HCT116 (cell line): ENCODE results near the gene NHERF1. TPM values are rescaled to one million over a fixed set of nuclear protein-coding genes. Genes with fewer than 3 reads are reported as not detected.

ENCODE experiments used
- ATAC-seq: fragments of 200-7000 bp; cut with Tn5 transposase; 2 replicates; pipeline ENCODE4 v1.9.1; 2020; ENCODE audit warnings: mild to moderate bottlenecking, moderate library complexity
- BruUV-seq: library from RNA; stranded (reverse); fragments of 400-500 nt; replicated peaks from 2 replicates; lab custom pipeline; 2021; lab: Mats Ljungman, UMichigan
- CTCF ChIA-PET: fragments of 300-600 bp; sonication (Branson Sonifier 250); formaldehyde crosslinking; loops from one replicate; lab custom pipeline; 2021; ENCODE audit warnings: antibody characterized with exemption; lab: Charles Lee
- POLR2A ChIA-PET: fragments of 300-600, 350-600 bp; sonication (Branson Sonifier 250); formaldehyde crosslinking; loops from one replicate; lab custom pipeline; 2021; ENCODE audit warnings: antibody characterized with exemption; lab: Charles Lee
- RAD21 ChIA-PET, 2 experiments: fragments of 300-600 bp; sonication (Branson Sonifier 250); formaldehyde crosslinking; loops; one replicate each; lab custom pipeline; 2023; ENCODE audit warnings: low total read pairs in 2 of 2; ENCODE audit not compliant: uncharacterized antibody in 2 of 2, unreplicated experiment in 2 of 2, low non-redundant PET in 1 of 2; lab: Charles Lee
- DNase-seq: peaks from one replicate; pipeline ENCODE4 v3.0.0-alpha.2; 2010; ENCODE audit warnings: low read depth, low spot score
- H2AFZ ChIP-seq: fragments of 200-600 bp; shearing (Covaris generic), sonication (generic); 2 replicates; pipeline ENCODE4 v1.6.1; 2017; ENCODE audit warnings: low read depth, mixed run types, mixed read lengths, antibody characterized with exemption, low read length; ENCODE audit not compliant: poor library complexity, severe bottlenecking
- H3K27ac ChIP-seq: 2 replicates; pipeline ENCODE4 v1.5.1; 2012; ENCODE audit warnings: low read depth, low read length
- H3K27me3 ChIP-seq: fragments of 200-600 bp; sonication (generic); 2 replicates; pipeline ENCODE4 v1.6.1; 2016; ENCODE audit warnings: mixed run types, low read length, mixed read lengths; ENCODE audit not compliant: insufficient read depth
- H3K36me3 ChIP-seq, 2 experiments: fragments of 200-500 bp in 1 of 2; fragments of 200-600 bp in 1 of 2; sonication (Bioruptor generic) in 1 of 2; sonication (generic) in 1 of 2; 2 replicates each; pipeline versions ENCODE4 v1.5.1 to v1.6.1; 2014 to 2016; ENCODE audit warnings: low read length in 2 of 2, inconsistent platforms in 1 of 2, mixed read lengths in 1 of 2, mixed run types in 1 of 2; ENCODE audit not compliant: insufficient read depth in 2 of 2, control insufficient read depth in 1 of 2
- H3K4me1 ChIP-seq, 2 experiments: fragments of 200-600 bp in 1 of 2; sonication (generic) in 1 of 2; 2 replicates each; pipeline versions ENCODE4 v1.5.1 to v1.6.1; 2012 to 2017; ENCODE audit warnings: low read length in 2 of 2, inconsistent platforms in 1 of 2, mild to moderate bottlenecking in 1 of 2, mixed read lengths in 1 of 2, mixed run types in 1 of 2, moderate library complexity in 1 of 2; ENCODE audit not compliant: insufficient read depth in 2 of 2, control insufficient read depth in 1 of 2
- H3K4me2 ChIP-seq: fragments of 200-600 bp; sonication (generic); 2 replicates; pipeline ENCODE4 v1.6.1; 2017; ENCODE audit warnings: mixed run types, low read length, mixed read lengths
- H3K4me3 ChIP-seq, 2 experiments: fragments of 200-600 bp in 1 of 2; sonication (generic) in 1 of 2; replicated peaks in 1 of 2; 2 replicates each; pipeline ENCODE4 v1.5.1; 2011 to 2016; ENCODE audit warnings: low read length in 2 of 2, control low read depth in 1 of 2, low read depth in 1 of 2, mild to moderate bottlenecking in 1 of 2, mixed read lengths in 1 of 2, mixed run types in 1 of 2
- H3K79me2 ChIP-seq: fragments of 200-600 bp; sonication (generic); 2 replicates; pipeline ENCODE4 v1.6.1; 2017; ENCODE audit warnings: mild to moderate bottlenecking, mixed run types, low read length, moderate library complexity, mixed read lengths; ENCODE audit not compliant: insufficient read depth
- H3K9ac ChIP-seq: fragments of 200-600 bp; sonication (generic); 2 replicates; pipeline ENCODE4 v1.6.1; 2016; ENCODE audit warnings: low read length, mixed read lengths
- H3K9me2 ChIP-seq: fragments of 200-600 bp; sonication (generic), shearing (Covaris generic); 2 replicates; pipeline ENCODE4 v1.6.1; 2017; ENCODE audit warnings: mixed run types, mild to moderate bottlenecking, moderate library complexity; ENCODE audit not compliant: insufficient read depth
- H3K9me3 ChIP-seq, 2 experiments: fragments of 200-500 bp in 1 of 2; fragments of 200-600 bp in 1 of 2; sonication (Bioruptor generic) in 1 of 2; sonication (generic) in 1 of 2; 2 replicates each; pipeline ENCODE4 v1.6.1; 2014 to 2017; ENCODE audit warnings: low read length in 2 of 2, mixed read lengths in 2 of 2, inconsistent platforms in 1 of 2, low read depth in 1 of 2, mild to moderate bottlenecking in 1 of 2, mixed run types in 1 of 2, moderate library complexity in 1 of 2; ENCODE audit not compliant: control insufficient read depth in 1 of 2, insufficient read depth in 1 of 2
- H4K20me1 ChIP-seq: fragments of 200-600 bp; sonication (generic), shearing (Covaris generic); 2 replicates; pipeline ENCODE4 v1.6.1; 2017; ENCODE audit warnings: mixed run types, mild to moderate bottlenecking, moderate library complexity; ENCODE audit not compliant: insufficient read depth
- CBX3 ChIP-seq: IDR thresholded peaks from 2 replicates; pipeline ENCODE4 v1.6.1; 2012; ENCODE audit warnings: low read depth
- ELF1 ChIP-seq: IDR thresholded peaks from 2 replicates; pipeline ENCODE4 v1.6.1; 2012; ENCODE audit warnings: low read depth, borderline replicate concordance
- EZH2phosphoT487 ChIP-seq: fragments of 200-600 bp; IDR thresholded peaks from 2 replicates; pipeline ENCODE4 v1.6.1; 2018; ENCODE audit warnings: antibody characterized with exemption, borderline replicate concordance
- JUND ChIP-seq: IDR thresholded peaks from 2 replicates; pipeline ENCODE4 v1.6.1; 2012
- MAX ChIP-seq: IDR thresholded peaks from 2 replicates; pipeline ENCODE4 v1.6.1; 2012
- POLR2AphosphoS5 ChIP-seq: IDR thresholded peaks from 2 replicates; pipeline ENCODE4 v1.6.1; 2011; ENCODE audit warnings: mild to moderate bottlenecking, low read depth, low read length, moderate library complexity
- RAD21 ChIP-seq: IDR thresholded peaks from 2 replicates; pipeline ENCODE4 v1.6.1; 2012; ENCODE audit warnings: low read depth, mild to moderate bottlenecking
- SRF ChIP-seq: IDR thresholded peaks from 2 replicates; pipeline ENCODE4 v1.6.1; 2012; ENCODE audit warnings: low read depth
- TCF7L2 ChIP-seq: IDR thresholded peaks from 2 replicates; pipeline ENCODE4 v1.7.0; 2011; ENCODE audit warnings: borderline replicate concordance, inconsistent platforms; ENCODE audit not compliant: insufficient read depth, insufficient read length; ENCODE audit errors: extremely low read depth
- YY1 ChIP-seq: IDR thresholded peaks from 2 replicates; pipeline ENCODE4 v1.6.1; 2011; ENCODE audit warnings: low read length, low read depth, moderate library complexity, mild to moderate bottlenecking; ENCODE audit not compliant: insufficient replicate concordance; ENCODE audit errors: extremely low read depth
- ZBTB33 ChIP-seq: IDR thresholded peaks from 2 replicates; pipeline ENCODE4 v1.6.1; 2011; ENCODE audit warnings: mild to moderate bottlenecking, low read length, moderate library complexity; ENCODE audit not compliant: insufficient replicate concordance; ENCODE audit errors: extremely low read depth
- ZNF274 ChIP-seq: fragments of 200-500 bp; sonication (Bioruptor generic); IDR thresholded peaks from 2 replicates; pipeline ENCODE4 v1.6.1; 2014; ENCODE audit warnings: mild to moderate bottlenecking, low read depth, low read length, inconsistent platforms
- intact Hi-C: fragments of 100-400 bp; cut with micrococcal nuclease; formaldehyde crosslinking; loops from 2 replicates; pipeline ENCODE4 v1.10.0; 2022
- total RNA-seq: library from RNA; stranded (reverse); gene quantifications from one replicate; pipeline ENCODE4 v1.2.1, GENCODE V29; 2021; ENCODE audit not compliant: unreplicated experiment

Gene NHERF1
- total RNA-seq, 1 experiment from 2014 or later = 129 TPM

- TF ChIP-seq EZH2phosphoT487 = no peak
- no peak for TF ChIP-seq CBX3
- TF ChIP-seq TCF7L2 = no peak
- TF ChIP-seq, all 23 proteins: peak for 0
- Histone ChIP-seq H2AFZ (no peak overlapping the region), H3K9me2 (no peaks in the 10 kb centered on the region), H3K4me3 (no peak overlapping the region), H3K4me2 (no peak overlapping the region), H3K9ac (no peak overlapping the region), H4K20me1 (no peaks in the 10 kb centered on the region), H3K9me3 (no peaks in the 10 kb centered on the region), H3K27ac (no peak overlapping the region), H3K79me2 (no peaks in the 10 kb centered on the region), H3K4me1 (peaks cover 24 to 30% of the 10 kb centered on the region in 2 experiments), H3K36me3 (no peaks in the 10 kb centered on the region), H3K27me3 (no peaks in the 10 kb centered on the region)
- ChIA-PET POLR2A (no interaction called here), RAD21 (no interaction called here), CTCF (interaction anchor here (0.9 to 2.8 kb wide), 2 partner anchors 86 to 177 kb away, joined by 3 to 13 read pairs; no protein-coding TSS in a partner anchor)
- BruUV-seq = no TSS peak
- intact Hi-C loops = no loop called here
- DNase-seq (no peak), ATAC-seq (no peak)
Measured at GRCh38 chr17:74742978-74743545, 5.4 kb upstream of the NHERF1 start.

DNA sequence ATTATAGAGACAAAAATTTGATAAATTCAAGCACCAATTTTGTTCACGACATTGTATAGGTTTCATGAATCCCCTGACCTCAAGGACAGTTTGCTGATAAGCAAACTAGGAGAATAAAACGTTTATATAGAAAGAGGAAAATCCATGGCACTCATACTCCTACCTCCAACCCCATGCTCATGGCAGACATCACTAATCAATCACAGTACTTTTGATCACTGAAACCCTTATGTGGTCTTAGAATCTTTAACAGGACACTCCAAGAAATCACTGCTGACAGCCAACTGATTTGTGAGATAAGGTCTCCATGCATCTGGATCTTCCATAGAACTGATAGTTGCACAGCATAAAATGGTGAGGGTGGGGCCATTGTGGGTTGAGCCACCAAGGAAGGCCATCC, 4.7 kb upstream of the NHERF1 start:
- BruUV-seq = no TSS peak
- no peaks in the 10 kb centered on the region for H3K9me2 ChIP-seq
- H3K27ac ChIP-seq = no peak overlapping the region
- no peaks in the 10 kb centered on the region for H3K9me3 ChIP-seq
- no peak overlapping the region for H3K4me3 ChIP-seq
- H3K9ac ChIP-seq = no peak overlapping the region
- H4K20me1 ChIP-seq = no peaks in the 10 kb centered on the region
- ChIA-PET POLR2A (no interaction called here), RAD21 (interaction anchor here in 1 of 2 experiments (0.8 to 1.2 kb wide), 2 partner anchors 86 to 99 kb away, joined by 3 read pairs; no protein-coding TSS in a partner anchor), CTCF (interaction anchor here (0.8 to 4.5 kb wide), 6 partner anchors 7 to 178 kb away, joined by 4 to 55 read pairs (median 24); partner anchors contain the start of genes FDXR and RAB37)
- intact Hi-C loops = loop anchor here (1.0 to 2.0 kb wide), 3 partner anchors 27 to 121 kb away; no protein-coding TSS in a partner anchor
- TF ChIP-seq TCF7L2 (no peak), ELF1 (no peak), CBX3 (no peak), POLR2AphosphoS5 (no peak), ZNF274 (no peak), JUND (no peak), RAD21 (no peak), MAX (no peak), SRF (no peak), YY1 (no peak), ZBTB33 (no peak)
- H2AFZ ChIP-seq = no peak overlapping the region
- ATAC-seq (no peak), DNase-seq (no peak)
- no peak overlapping the region for H3K4me2 ChIP-seq
- no peaks in the 10 kb centered on the region for H3K27me3 ChIP-seq
- H3K79me2 ChIP-seq = peaks cover 2% of the 10 kb centered on the region; the same call in 1 of the 2 replicates
- H3K4me1 ChIP-seq = peaks cover 17 to 23% of the 10 kb centered on the region in 2 experiments; a peak in 3 of 4 replicates
- H3K36me3 ChIP-seq = no peaks in the 10 kb centered on the region
